ENCODE results near the gene TGFA. TPM values are rescaled to one million over a fixed set of nuclear protein-coding genes. Genes with fewer than 3 reads are reported as not detected.

Gene TGFA
- total RNA-seq, 1 donor from 2014 or later = 0.26 TPM

DNA sequence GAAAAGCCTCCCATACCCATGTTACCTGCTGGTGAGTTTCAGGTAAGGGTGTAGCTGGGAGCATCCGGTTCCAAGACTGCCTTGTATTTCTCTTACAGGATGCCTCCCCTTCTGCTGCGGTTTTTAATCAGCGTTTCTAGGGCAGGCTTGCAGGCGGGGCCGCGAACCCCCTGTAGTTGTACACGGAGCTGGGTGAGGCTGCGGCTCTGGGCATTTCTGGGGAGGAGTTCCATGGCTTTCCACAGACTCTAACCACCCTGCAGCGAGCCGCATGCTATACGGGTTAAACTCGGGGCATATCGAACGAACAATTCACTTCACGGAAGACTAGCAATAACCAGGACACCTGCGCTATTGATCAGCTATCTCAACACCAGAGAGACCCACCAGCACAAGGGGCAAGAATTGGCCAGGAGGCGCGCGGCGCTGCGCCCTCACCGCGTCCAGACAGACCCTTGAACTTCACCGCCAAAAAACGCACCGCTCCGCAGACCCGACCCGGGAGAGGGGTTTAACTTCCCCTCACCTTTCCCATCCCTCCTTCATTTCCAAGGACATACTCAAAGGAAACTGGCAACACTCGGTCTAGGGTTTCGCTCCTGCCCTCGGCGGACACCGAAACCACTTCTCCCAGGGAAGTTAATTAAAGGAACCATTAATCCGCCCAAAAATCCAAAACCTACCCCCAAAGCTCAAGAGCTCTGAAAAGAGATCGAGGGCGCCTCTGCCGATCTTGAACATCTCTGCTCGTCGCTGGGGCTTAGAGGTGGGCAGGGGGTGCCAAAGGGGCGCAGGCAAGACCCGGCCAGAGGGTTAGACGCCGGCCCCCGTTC lies 909 bp downstream of the TGFA start:
- DNase-seq (ENCODE audit: low read depth, low spot score) = no peak

- no peak for DNase-seq (ENCODE audit: low read depth, low spot score)
Measured at GRCh38 chr2:70551167-70551566, 2.5 kb downstream of the TGFA start.

- no peak for DNase-seq (ENCODE audit: low read depth, low spot score)
Measured at GRCh38 chr2:70549962-70550361, 3.7 kb downstream of the TGFA start.

DNA sequence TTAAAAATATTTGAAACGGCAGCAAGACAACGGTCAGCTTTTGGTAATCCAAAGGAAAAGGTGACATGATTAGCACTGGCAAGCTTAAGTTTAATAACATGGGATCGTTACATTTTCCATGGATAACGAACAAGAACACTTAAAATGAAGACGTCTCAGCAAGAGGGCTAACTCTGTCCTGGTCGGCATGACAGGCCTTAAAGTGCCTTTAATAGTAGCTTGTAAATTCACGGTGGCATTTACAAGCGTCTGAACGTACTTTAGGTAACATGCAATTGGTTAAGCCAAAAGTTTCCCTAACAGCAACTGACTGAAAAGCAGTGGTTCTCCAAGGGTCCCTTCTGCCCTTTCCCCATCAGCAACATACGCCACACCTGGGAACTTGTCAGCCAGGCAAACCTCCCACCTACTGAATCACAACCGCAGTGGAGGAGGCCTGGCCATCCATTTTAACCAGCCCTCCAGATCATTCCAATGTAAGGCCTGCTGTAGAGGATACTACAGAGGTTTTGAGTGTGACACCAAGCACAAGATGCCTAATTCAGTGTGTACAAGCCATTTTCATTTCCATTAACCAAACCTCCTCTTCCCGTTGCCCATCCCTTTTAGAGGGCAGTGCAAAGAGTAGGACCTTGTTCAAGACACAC lies 4.4 kb downstream of the TGFA start:
- no peak for DNase-seq (ENCODE audit: low read depth, low spot score)

- no peak for DNase-seq (ENCODE audit: low read depth, low spot score)
Measured at GRCh38 chr2:70548233-70548632, 5.4 kb downstream of the TGFA start.

- DNase-seq (ENCODE audit: low read depth, low spot score) = no peak
Measured at GRCh38 chr2:70546885-70547284, 6.7 kb downstream of the TGFA start.

DNA sequence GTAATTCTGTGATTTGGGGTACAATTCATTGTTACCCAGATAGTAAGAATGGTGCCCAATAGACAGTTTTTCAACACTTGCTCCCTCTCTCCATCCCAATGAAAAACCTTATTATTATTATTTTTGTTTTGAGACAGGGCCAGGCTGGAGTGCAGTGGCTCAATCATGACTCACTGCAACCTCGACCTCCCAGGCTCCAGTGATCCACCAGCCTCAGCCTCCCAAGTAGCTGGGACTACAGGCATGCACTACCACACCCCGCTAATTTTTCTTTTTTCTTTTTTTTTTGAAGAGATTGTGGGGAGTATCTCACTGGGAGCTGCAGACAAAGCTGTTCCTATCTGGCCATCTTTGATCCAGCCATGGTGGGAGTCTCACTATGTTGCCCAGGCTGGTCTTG lies 7.2 kb downstream of the TGFA start:
- no peak for DNase-seq (ENCODE audit: low read depth, low spot score)

DNA sequence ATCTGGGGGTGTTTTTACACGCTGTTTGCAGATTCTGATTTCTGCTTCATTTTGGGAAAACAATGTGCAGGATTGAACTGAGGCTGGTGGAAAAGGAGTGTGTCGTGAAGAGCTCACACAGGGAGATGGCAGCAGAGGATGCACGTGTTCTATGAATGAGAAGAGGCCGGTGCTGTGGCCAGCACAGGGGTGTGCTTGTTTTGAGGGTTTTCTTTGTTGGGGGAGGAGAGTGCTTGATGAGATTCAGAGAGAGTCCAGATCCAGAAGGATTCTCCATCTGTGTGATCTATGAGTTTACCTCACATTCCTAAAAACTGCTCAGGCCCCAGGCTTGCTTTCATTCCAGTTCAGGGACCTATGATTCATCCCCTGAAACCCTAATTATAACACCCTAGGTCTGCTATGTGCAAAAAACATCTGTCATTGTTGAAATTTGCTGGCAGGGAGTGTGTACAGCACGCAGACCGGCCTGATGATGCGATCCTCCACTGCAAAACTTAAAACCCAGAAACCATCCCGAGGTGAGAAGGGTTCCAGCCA lies 12.1 kb downstream of the TGFA start:
- no peak for DNase-seq (ENCODE audit: low read depth, low spot score)

- DNase-seq (ENCODE audit: low read depth, low spot score) = no peak
Measured at GRCh38 chr2:70537840-70538239, 15.8 kb downstream of the TGFA start.

GRCh38 chr2:70536517-70537055 lies 17.0 kb downstream of the TGFA start:
- no peak for DNase-seq (ENCODE audit: low read depth, low spot score)

GRCh38 chr2:70535573-70535972 lies 18.1 kb downstream of the TGFA start:
- no peak for DNase-seq (ENCODE audit: low read depth, low spot score)

GRCh38 chr2:70534183-70534836 lies 19.3 kb downstream of the TGFA start:
- no peak for DNase-seq (ENCODE audit: low read depth, low spot score)

DNA sequence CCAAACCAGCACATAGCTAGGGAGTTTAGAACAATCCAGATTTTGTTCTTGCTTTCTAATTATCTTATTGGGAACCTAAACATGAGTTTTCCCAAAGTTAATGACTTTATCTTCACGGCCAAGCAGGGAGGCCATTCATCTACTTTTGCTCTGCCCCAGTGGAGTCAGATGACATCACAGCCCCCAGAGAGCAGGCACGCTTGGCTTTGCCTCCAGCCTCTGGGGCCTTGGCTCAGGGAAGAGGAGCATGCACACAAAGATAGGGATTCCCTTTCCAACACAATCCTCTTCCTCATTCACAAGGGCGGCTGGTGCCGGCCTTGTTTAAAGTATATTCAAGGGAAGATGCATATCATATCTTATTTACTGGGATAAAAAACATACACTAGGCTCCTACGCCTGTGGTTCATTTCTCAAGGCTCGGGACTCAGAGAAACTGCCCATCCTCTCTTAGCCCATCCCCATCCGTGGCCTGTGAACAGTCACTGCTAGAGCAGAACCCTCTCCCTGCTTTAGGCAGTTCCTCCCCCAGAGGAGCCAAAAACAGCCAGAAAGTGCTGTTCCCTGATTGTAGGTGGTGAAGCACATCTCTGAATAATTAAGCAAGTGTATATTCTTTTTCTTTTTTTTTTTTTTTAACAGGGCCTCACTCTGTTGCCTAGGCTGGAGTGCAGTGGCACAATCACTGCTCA lies 21.2 kb downstream of the TGFA start:
- no peak for DNase-seq (ENCODE audit: low read depth, low spot score)

GRCh38 chr2:70531419-70532086 lies 22.1 kb downstream of the TGFA start:
- no peak for DNase-seq (ENCODE audit: low read depth, low spot score)

GRCh38 chr2:70529610-70530009 lies 24.0 kb downstream of the TGFA start:
- no peak for DNase-seq (ENCODE audit: low read depth, low spot score)

GRCh38 chr2:70528929-70529328 lies 24.7 kb downstream of the TGFA start:
- DNase-seq (ENCODE audit: low read depth, low spot score) = no peak

- DNase-seq (ENCODE audit: low read depth, low spot score) = no peak
Measured at GRCh38 chr2:70528276-70528675, 25.4 kb downstream of the TGFA start.

DNA sequence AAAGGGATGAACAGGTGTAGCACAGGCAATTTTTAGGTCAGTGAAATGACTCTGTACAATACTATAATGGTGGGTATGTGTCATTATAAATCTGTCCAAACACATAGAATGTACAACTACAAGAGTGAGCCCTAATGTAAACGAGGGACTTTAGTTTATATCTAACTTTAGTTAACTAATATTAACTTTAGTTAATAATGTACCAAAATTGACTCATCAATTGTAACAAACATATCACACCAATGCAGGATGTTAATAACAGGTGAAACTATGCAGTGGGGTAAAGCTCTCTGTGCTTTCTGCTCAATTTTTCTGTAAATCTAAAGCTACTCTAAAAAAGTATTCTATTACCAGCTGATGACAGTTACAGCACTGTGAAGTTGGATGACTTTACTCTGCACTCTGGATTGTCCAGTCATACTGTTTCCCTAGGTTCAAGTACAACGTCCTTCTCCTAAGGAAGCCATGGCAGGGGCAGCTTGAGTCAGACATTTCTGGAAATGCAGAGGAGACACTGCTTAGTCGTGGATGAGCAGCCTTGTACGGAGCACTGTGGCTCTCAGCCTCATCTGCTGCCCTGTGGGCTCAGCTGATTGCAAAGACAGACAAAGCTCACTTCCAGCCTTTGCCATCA lies 26.1 kb downstream of the TGFA start:
- no peak for DNase-seq (ENCODE audit: low read depth, low spot score)

DNA sequence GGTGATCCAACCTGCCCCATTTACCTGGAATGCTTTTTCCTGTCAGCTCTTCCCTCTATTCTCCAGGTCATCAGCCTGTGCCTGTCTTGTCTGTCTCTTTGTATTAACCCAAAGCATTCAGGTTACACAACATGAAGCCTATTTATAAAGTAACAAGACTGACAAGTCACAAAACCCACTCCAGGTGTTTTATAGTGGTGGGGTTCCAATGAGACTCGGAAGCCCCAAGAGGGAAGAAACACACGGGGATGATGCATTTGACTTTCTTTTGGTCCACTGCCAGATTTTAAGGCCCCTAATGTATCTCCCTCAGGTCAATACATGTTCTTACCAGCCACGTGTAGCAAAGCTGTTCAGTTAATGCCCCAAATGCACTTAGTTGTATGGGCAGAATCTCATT lies 27.5 kb downstream of the TGFA start:
- DNase-seq (ENCODE audit: low read depth, low spot score) = no peak

- no peak for DNase-seq (ENCODE audit: low read depth, low spot score)
Measured at GRCh38 chr2:70525032-70525431, 28.6 kb downstream of the TGFA start.

All from pulmonary artery endothelial cell (primary cell).